HG03060 (cell line): Measurements from ENCODE around the gene IGFL3.
"Not testable (repeated sequence)": the region's sequence is repeated elsewhere in the genome, so short reads cannot be mapped to it uniquely, and the experiment has no call there.

Experiments used
- ATAC-seq: cut with Tn5 transposase; IDR thresholded peaks from one replicate; pipeline ENCODE4 v1.9.1; 2021; ENCODE audit warnings: low read depth, moderate number of reproducible peaks; ENCODE audit not compliant: unreplicated experiment

IGFL3 gene

GRCh38 chr19:46078573-46079332, 45.7 kb downstream of the IGFL3 start:
- ATAC-seq, result not testable (repeated sequence)

GRCh38 chr19:46077815-46078167, 46.7 kb downstream of the IGFL3 start:
- ATAC-seq, result no peak

GRCh38 chr19:46076951-46077814, 47.3 kb downstream of the IGFL3 start:
- ATAC-seq, result no peak

GRCh38 chr19:46076031-46076880, 48.2 kb downstream of the IGFL3 start:
- ATAC-seq, result no peak

- no peak for ATAC-seq
Measured at GRCh38 chr19:46073268-46073922, 51.1 kb downstream of the IGFL3 start.
